PC-9 (cell line): ENCODE measurements around the gene C6orf163. TPM values are rescaled to one million over a fixed set of nuclear protein-coding genes. Genes with fewer than 3 reads are reported as not detected.

Source experiments
- BruUV-seq: library from RNA; stranded (reverse); fragments of 400-500 nt; replicated peaks from 2 replicates; lab custom pipeline; 2021; lab: Mats Ljungman, UMichigan
- CTCF ChIA-PET: fragments of 300-600 bp; sonication (Branson Sonifier 250); formaldehyde crosslinking; loops from one replicate; lab custom pipeline; 2022; ENCODE audit warnings: antibody characterized with exemption; lab: Charles Lee
- POLR2A ChIA-PET: fragments of 300-600 bp; sonication (Branson Sonifier 250); formaldehyde crosslinking; loops from one replicate; lab custom pipeline; 2022; ENCODE audit warnings: antibody characterized with exemption; ENCODE audit not compliant: unreplicated experiment; lab: Charles Lee
- DNase-seq, 2 experiments: peaks; one replicate each; pipeline versions ENCODE4 v3.0.0 to v3.0.0-alpha.2; 2015 to 2022; ENCODE audit warnings: mixed read lengths in 1 of 2
- H2AFZ ChIP-seq: fragments of 200-600 bp; sonication (generic); 2 replicates; pipeline ENCODE4 v1.8.1; 2017; ENCODE audit warnings: antibody characterized with exemption
- H3F3A ChIP-seq: fragments of 200-600 bp; sonication (generic); 2 replicates; pipeline ENCODE4 v1.8.1; 2017; ENCODE audit warnings: antibody characterized with exemption, mild to moderate bottlenecking, low read depth; ENCODE audit not compliant: insufficient read depth
- H3K27ac ChIP-seq: fragments of 200-600 bp; sonication (generic); 2 replicates; pipeline ENCODE4 v1.6.1; 2016; ENCODE audit warnings: mixed run types
- H3K27me3 ChIP-seq: fragments of 200-600 bp; sonication (generic); 2 replicates; pipeline ENCODE4 v1.6.1; 2016; ENCODE audit warnings: low read depth, mixed run types; ENCODE audit not compliant: insufficient read depth
- H3K36me3 ChIP-seq: fragments of 200-600 bp; sonication (generic); 2 replicates; pipeline ENCODE4 v1.6.1; 2016; ENCODE audit warnings: low read depth, mixed run types
- H3K4me1 ChIP-seq: fragments of 200-600 bp; sonication (generic); replicated peaks from 2 replicates; pipeline ENCODE4 v1.6.1; 2016; ENCODE audit warnings: mixed run types; ENCODE audit not compliant: insufficient read depth
- H3K4me2 ChIP-seq: fragments of 200-600 bp; sonication (generic); 2 replicates; pipeline ENCODE4 v1.6.1; 2017; ENCODE audit warnings: mixed run types
- H3K4me3 ChIP-seq: fragments of 200-600 bp; sonication (generic); 2 replicates; pipeline ENCODE4 v1.6.1; 2016; ENCODE audit warnings: mixed run types
- H3K79me2 ChIP-seq: fragments of 200-600 bp; sonication (generic); 2 replicates; pipeline ENCODE4 v1.6.1; 2017; ENCODE audit warnings: low read depth, mixed run types
- H3K9me2 ChIP-seq: fragments of 200-600 bp; sonication (generic); 2 replicates; pipeline ENCODE4 v1.8.1; 2017; ENCODE audit warnings: mild to moderate bottlenecking; ENCODE audit not compliant: insufficient read depth
- H3K9me3 ChIP-seq: fragments of 200-600 bp; sonication (generic); 2 replicates; pipeline ENCODE4 v1.8.1; 2016; ENCODE audit warnings: low read depth; ENCODE audit not compliant: insufficient read depth
- H4K20me1 ChIP-seq: fragments of 200-600 bp; sonication (generic); 2 replicates; pipeline ENCODE4 v1.8.1; 2017; ENCODE audit not compliant: insufficient read depth
- EZH2 ChIP-seq: fragments of 200-600 bp; sonication (generic); IDR thresholded peaks from 2 replicates; pipeline ENCODE4 v1.8.0; 2017; ENCODE audit warnings: antibody characterized with exemption, low read depth
- intact Hi-C: fragments of 100-400 bp; cut with micrococcal nuclease; formaldehyde crosslinking; loops from one replicate; pipeline ENCODE4 v1.10.0; 2022; ENCODE audit not compliant: unreplicated experiment
- total RNA-seq: library from RNA; stranded (reverse); gene quantifications from 2 replicates; pipeline ENCODE4 v1.2.3, GENCODE V29; 2021
- TF ChIP-seq, protein P1 (sequence below): fragments of 200-600 bp; sonication (generic); conservative IDR thresholded peaks from 2 replicates; pipeline ENCODE4 v1.6.1; 2017; ENCODE audit warnings: mixed run types, antibody characterized with exemption, mild to moderate bottlenecking, moderate library complexity

The C6orf163 gene
- total RNA-seq, 1 experiment from 2014 or later = 2.0 TPM

GRCh38 chr6:87356181-87356580 lies 11.6 kb downstream of the C6orf163 start:
- no peaks in the 10 kb centered on the region for H3F3A ChIP-seq
- intact Hi-C loops = no loop called here
- no peaks in the 10 kb centered on the region for H3K36me3 ChIP-seq
- ChIA-PET POLR2A (no interaction called here), CTCF (no interaction called here)
- H2AFZ ChIP-seq = no peak overlapping the region
- H3K9me3 ChIP-seq = no peaks in the 10 kb centered on the region
- TF ChIP-seq, protein P1, sequence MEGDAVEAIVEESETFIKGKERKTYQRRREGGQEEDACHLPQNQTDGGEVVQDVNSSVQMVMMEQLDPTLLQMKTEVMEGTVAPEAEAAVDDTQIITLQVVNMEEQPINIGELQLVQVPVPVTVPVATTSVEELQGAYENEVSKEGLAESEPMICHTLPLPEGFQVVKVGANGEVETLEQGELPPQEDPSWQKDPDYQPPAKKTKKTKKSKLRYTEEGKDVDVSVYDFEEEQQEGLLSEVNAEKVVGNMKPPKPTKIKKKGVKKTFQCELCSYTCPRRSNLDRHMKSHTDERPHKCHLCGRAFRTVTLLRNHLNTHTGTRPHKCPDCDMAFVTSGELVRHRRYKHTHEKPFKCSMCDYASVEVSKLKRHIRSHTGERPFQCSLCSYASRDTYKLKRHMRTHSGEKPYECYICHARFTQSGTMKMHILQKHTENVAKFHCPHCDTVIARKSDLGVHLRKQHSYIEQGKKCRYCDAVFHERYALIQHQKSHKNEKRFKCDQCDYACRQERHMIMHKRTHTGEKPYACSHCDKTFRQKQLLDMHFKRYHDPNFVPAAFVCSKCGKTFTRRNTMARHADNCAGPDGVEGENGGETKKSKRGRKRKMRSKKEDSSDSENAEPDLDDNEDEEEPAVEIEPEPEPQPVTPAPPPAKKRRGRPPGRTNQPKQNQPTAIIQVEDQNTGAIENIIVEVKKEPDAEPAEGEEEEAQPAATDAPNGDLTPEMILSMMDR = no peak
- no peak for TF ChIP-seq EZH2
- H3K4me1 ChIP-seq = no peaks in the 10 kb centered on the region
- H3K27ac ChIP-seq = no peak overlapping the region
- H4K20me1 ChIP-seq = no peaks in the 10 kb centered on the region
- H3K4me2 ChIP-seq = no peak overlapping the region
- no TSS peak for BruUV-seq
- no peaks in the 10 kb centered on the region for H3K27me3 ChIP-seq
- no peaks in the 10 kb centered on the region for H3K79me2 ChIP-seq
- DNase-seq = no peak
- H3K4me3 ChIP-seq = no peak overlapping the region
- H3K9me2 ChIP-seq = no peaks in the 10 kb centered on the region

DNA sequence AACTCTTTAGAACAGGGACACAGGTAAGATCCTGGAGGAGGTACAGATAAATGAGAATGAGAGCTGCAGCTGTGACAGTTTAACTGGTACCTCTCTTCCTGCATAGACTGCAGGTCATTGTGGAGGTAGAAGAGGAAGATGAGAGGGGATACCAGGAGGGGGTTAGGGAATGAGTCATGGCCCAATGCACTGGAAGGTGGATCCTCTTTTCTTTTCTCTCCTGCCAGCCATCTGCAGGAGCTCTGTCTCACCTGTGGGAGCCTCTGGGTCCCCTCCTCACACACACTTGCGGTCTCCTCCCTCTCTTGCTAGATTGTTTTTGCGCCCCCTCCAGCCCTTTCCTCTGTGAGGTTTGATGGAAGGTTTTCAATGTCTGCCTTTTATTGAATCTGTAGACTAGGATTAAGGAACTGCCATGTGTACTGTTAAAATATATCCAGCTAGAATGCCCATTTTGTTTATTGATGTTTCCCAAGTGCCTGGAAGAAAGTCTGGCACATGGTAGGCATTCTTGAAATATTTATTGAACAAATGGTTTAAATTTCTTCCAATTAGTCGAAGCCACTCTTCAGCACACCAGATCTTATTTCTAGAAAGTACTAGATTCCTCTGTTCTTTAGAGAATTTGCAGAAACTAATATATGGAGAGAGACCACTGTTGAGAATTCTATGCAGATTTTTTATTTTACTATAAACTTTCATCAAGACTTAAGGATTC lies 13.0 kb downstream of the C6orf163 start:
- Histone ChIP-seq H3K4me3 (no peak overlapping the region), H3K36me3 (no peaks in the 10 kb centered on the region), H4K20me1 (no peaks in the 10 kb centered on the region), H3K9me3 (no peaks in the 10 kb centered on the region), H3K27me3 (no peaks in the 10 kb centered on the region), H3K9me2 (no peaks in the 10 kb centered on the region), H3K4me2 (no peak overlapping the region), H3K27ac (no peak overlapping the region), H2AFZ (no peak overlapping the region), H3K79me2 (no peaks in the 10 kb centered on the region), H3K4me1 (no peaks in the 10 kb centered on the region), H3F3A (no peaks in the 10 kb centered on the region)
- DNase-seq = no peak
- CTCF ChIA-PET = no interaction called here
- BruUV-seq = no TSS peak
- intact Hi-C loops = no loop called here
- POLR2A ChIA-PET = interaction anchor here (0.5 kb wide), 1 partner anchor 219 kb away, joined by 3 read pairs; no protein-coding TSS in a partner anchor
- TF ChIP-seq, protein P1 = no peak
- TF ChIP-seq EZH2 = no peak

DNA sequence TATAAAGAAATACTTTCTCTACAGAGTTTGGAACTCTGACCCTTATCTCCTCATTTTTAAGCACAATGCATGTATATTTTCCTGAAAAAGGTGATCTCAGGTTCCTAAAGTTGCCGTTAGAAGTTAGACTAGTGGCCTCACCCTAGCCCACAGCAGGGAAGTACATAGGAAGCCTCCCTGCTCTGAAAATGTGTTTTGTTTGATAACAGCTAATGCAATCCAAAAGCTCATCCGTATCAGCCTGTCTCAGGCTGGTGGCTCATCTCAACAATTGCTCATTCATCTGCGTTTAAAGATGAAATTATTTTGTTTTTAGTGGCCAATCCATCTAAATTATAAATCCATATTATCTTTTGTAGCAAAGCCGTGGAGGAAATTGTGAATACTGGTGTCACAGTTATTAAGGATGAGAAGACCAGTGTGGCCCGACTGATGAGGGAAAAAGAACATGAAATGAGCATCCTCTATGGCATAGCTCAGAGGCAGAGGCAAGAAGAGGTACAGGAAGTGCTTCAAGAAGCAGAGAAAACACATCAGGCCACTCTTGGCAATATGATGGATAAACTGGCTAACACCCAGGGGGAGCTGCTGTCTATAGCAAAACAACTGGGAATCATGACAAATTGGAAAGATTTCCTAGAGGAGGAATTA lies 20.1 kb downstream of the C6orf163 start:
- POLR2A ChIA-PET = no interaction called here
- no peaks in the 10 kb centered on the region for H3K36me3 ChIP-seq
- no peaks in the 10 kb centered on the region for H4K20me1 ChIP-seq
- TF ChIP-seq, protein P1 = no peak
- no peak for TF ChIP-seq EZH2
- no peak overlapping the region for H2AFZ ChIP-seq
- H3K27ac ChIP-seq = no peak overlapping the region
- no TSS peak for BruUV-seq
- H3K9me3 ChIP-seq = no peaks in the 10 kb centered on the region
- H3K27me3 ChIP-seq = no peaks in the 10 kb centered on the region
- no peak overlapping the region for H3K4me3 ChIP-seq
- CTCF ChIA-PET = no interaction called here
- H3F3A ChIP-seq = no peaks in the 10 kb centered on the region
- no peaks in the 10 kb centered on the region for H3K4me1 ChIP-seq
- no peaks in the 10 kb centered on the region for H3K9me2 ChIP-seq
- intact Hi-C loops = no loop called here
- no peak for DNase-seq
- no peaks in the 10 kb centered on the region for H3K79me2 ChIP-seq
- H3K4me2 ChIP-seq = no peak overlapping the region
